Endothelial cell of umbilical vein (primary cell): Measurements from ENCODE around the gene LARP1. TPM values are rescaled to one million over a fixed set of nuclear protein-coding genes. Genes with fewer than 3 reads are reported as not detected.
"Not testable (repeated sequence)": the region's sequence is repeated elsewhere in the genome, so short reads cannot be mapped to it uniquely, and the experiment has no call there.

Experiments used
- BruUV-seq: library from RNA; stranded (reverse); fragments of 400-500 nt; replicated peaks from 2 replicates; lab custom pipeline; 2021; lab: Mats Ljungman, UMichigan
- CTCF ChIA-PET: fragments of 300-600, 350-600 bp; sonication (Branson Sonifier 250); formaldehyde crosslinking; loops from one replicate; lab custom pipeline; 2021; ENCODE audit warnings: antibody characterized with exemption, inconsistent platforms; lab: Charles Lee
- POLR2A ChIA-PET: fragments of 300-600, 350-600 bp; sonication (Branson Sonifier 250); formaldehyde crosslinking; loops from one replicate; lab custom pipeline; 2021; ENCODE audit warnings: antibody characterized with exemption, inconsistent platforms; lab: Charles Lee
- DNase-seq: peaks from one replicate; pipeline ENCODE4 v3.0.0-alpha.2; 2011; ENCODE audit warnings: low read depth, low spot score
- FAIRE-seq: peaks from 2 replicates; lab custom pipeline; 2011; peaks lifted over from hg19 to GRCh38; lab: Jason Lieb, UNC
- H2AFZ ChIP-seq: 2 replicates; pipeline ENCODE4 v1.6.0; 2012; ENCODE audit warnings: low read depth, low read length, control low read depth, inconsistent platforms
- H3K27ac ChIP-seq: 2 replicates; pipeline ENCODE4 v1.5.1; 2011; ENCODE audit warnings: low read depth, mild to moderate bottlenecking, control low read depth, low read length, moderate library complexity; ENCODE audit not compliant: insufficient read depth
- H3K27me3 ChIP-seq, 2 experiments: 2 replicates each; pipeline versions ENCODE4 v1.6.0 to v1.6.1; 2011; ENCODE audit warnings: low read length in 2 of 2, mixed read lengths in 1 of 2; ENCODE audit not compliant: control insufficient read depth in 2 of 2, insufficient read depth in 2 of 2
- H3K36me3 ChIP-seq, 2 experiments: 2 replicates in 1 of 2; 3 replicates in 1 of 2; pipeline ENCODE4 v1.5.1; 2011; ENCODE audit warnings: low read length in 2 of 2, mild to moderate bottlenecking in 1 of 2, moderate library complexity in 1 of 2; ENCODE audit not compliant: control insufficient read depth in 2 of 2, insufficient read depth in 2 of 2; ENCODE audit errors: extremely low read depth in 1 of 2
- H3K4me1 ChIP-seq: 3 replicates; pipeline ENCODE4 v1.5.1; 2011; ENCODE audit warnings: mild to moderate bottlenecking, low read length; ENCODE audit not compliant: control insufficient read depth, insufficient read depth; ENCODE audit errors: extremely low read depth
- H3K4me2 ChIP-seq: 2 replicates; pipeline ENCODE4 v1.6.1; 2011; ENCODE audit warnings: low read length, control low read depth, mixed read lengths; ENCODE audit not compliant: insufficient read depth
- H3K4me3 ChIP-seq, 3 experiments: fragments of 200-600 bp in 1 of 3; sonication (generic), shearing (Covaris generic) in 1 of 3; replicated peaks in 1 of 3; 2 replicates each; pipeline ENCODE4 v1.5.1; 2011 to 2016; ENCODE audit warnings: control low read depth in 3 of 3, low read length in 3 of 3, mild to moderate bottlenecking in 2 of 3, inconsistent platforms in 1 of 3, low read depth in 1 of 3, moderate library complexity in 1 of 3; ENCODE audit not compliant: insufficient read depth in 1 of 3
- H3K79me2 ChIP-seq: 2 replicates; pipeline ENCODE4 v1.6.0; 2012; ENCODE audit warnings: low read length, inconsistent platforms; ENCODE audit not compliant: control insufficient read depth, insufficient read depth
- H3K9ac ChIP-seq: replicated peaks from 2 replicates; pipeline ENCODE3; 2011; ENCODE audit warnings: low read length, control low read depth; ENCODE audit not compliant: insufficient read depth; ENCODE audit errors: extremely low read depth
- H3K9me1 ChIP-seq: replicated peaks from 3 replicates; pipeline ENCODE4 v1.6.0; 2011; ENCODE audit warnings: mild to moderate bottlenecking, low read length; ENCODE audit not compliant: control insufficient read depth, insufficient read depth; ENCODE audit errors: extremely low read depth
- H3K9me3 ChIP-seq: replicated peaks from 2 replicates; pipeline ENCODE4 v1.5.1; 2012; ENCODE audit warnings: low read length, inconsistent platforms; ENCODE audit not compliant: control insufficient read depth, insufficient read depth
- H4K20me1 ChIP-seq: replicated peaks from 2 replicates; pipeline ENCODE3; 2011; ENCODE audit warnings: mild to moderate bottlenecking, low read length; ENCODE audit not compliant: control insufficient read depth, insufficient read depth; ENCODE audit errors: extremely low read depth
- EZH2 ChIP-seq: IDR thresholded peaks from 2 replicates; pipeline ENCODE4 v1.6.1; 2012; ENCODE audit warnings: borderline replicate concordance, low read depth, mild to moderate bottlenecking, moderate library complexity, low read length, inconsistent platforms; ENCODE audit not compliant: severe bottlenecking
- FOS ChIP-seq: IDR thresholded peaks from 2 replicates; pipeline ENCODE4 v1.6.1; 2011; ENCODE audit warnings: mild to moderate bottlenecking, low read length, moderate library complexity, borderline replicate concordance; ENCODE audit not compliant: insufficient read depth
- GATA2 ChIP-seq: IDR thresholded peaks from 2 replicates; pipeline ENCODE4 v1.7.0; 2011; ENCODE audit warnings: low read depth, mild to moderate bottlenecking, moderate library complexity, mixed read lengths, low read length; ENCODE audit not compliant: insufficient read length, insufficient read depth
- JUN ChIP-seq: IDR thresholded peaks from 2 replicates; pipeline ENCODE4 v1.6.1; 2011; ENCODE audit warnings: borderline replicate concordance, low read depth; ENCODE audit not compliant: insufficient read length, insufficient read depth
- MYC ChIP-seq: IDR thresholded peaks from one replicate; pipeline ENCODE4 v1.6.1; 2011; ENCODE audit warnings: mild to moderate bottlenecking, low read depth, low read length
- POLR2A ChIP-seq: IDR thresholded peaks from 2 replicates; pipeline ENCODE4 v1.6.1; 2012; ENCODE audit warnings: low read depth, mild to moderate bottlenecking, control low read depth, low read length
- POLR2AphosphoS5 ChIP-seq: IDR thresholded peaks from 2 replicates; pipeline ENCODE4 v1.6.1; 2012; ENCODE audit warnings: low read depth, mild to moderate bottlenecking, control low read depth, low read length, moderate library complexity; ENCODE audit not compliant: insufficient read depth
- dilution Hi-C: fragments of 300-500 bp; cut with MboI; formaldehyde crosslinking; loops from one replicate; pipeline ENCODE4 v1.15.0; 2019; ENCODE audit warnings: low sequenced_read_pairs; ENCODE audit not compliant: extremely low pct_ligation_motif_present
- intact Hi-C: fragments of 100-400 bp; cut with micrococcal nuclease; formaldehyde crosslinking; loops from one replicate; pipeline ENCODE4 v1.10.0; 2022
- polyA plus RNA-seq, 4 experiments: library from polyadenylated mRNA; depleted of rRNA in 3 of 4; stranded (reverse) in 3 of 4; unstranded in 1 of 4; fragments of >200 nt; gene quantifications; 2 replicates each; pipeline versions ENCODE4 v1.2.1 to v1.2.3, GENCODE V29; 2011 to 2012; ENCODE audit warnings: missing spikeins in 1 of 4
- total RNA-seq: library from RNA; stranded (reverse); gene quantifications from 2 replicates; pipeline ENCODE4 v1.2.3, GENCODE V29; 2021
- TF ChIP-seq, protein P1 (sequence below), 2 donors: IDR thresholded peaks; 1 replicate in 1 of 2; 2 replicates in 1 of 2; pipeline ENCODE4 v1.5.1; 2011; ENCODE audit warnings: low read length in 2 of 2, mild to moderate bottlenecking in 2 of 2, moderate library complexity in 2 of 2, control low read depth in 1 of 2, inconsistent platforms in 1 of 2, low read depth in 1 of 2; ENCODE audit not compliant: insufficient read depth in 1 of 2; ENCODE audit errors: extremely low read depth in 1 of 2
- TF ChIP-seq, protein P2 (sequence below): IDR thresholded peaks from 2 replicates; pipeline ENCODE4 v1.6.1; 2011; ENCODE audit not compliant: insufficient read depth, insufficient read length

Gene LARP1
- total and polyA plus RNA-seq, 2 donors (not counting 3 experiments of a cell fraction or from before 2014, with no cell fraction given) = 70.4 to 252 TPM

DNA sequence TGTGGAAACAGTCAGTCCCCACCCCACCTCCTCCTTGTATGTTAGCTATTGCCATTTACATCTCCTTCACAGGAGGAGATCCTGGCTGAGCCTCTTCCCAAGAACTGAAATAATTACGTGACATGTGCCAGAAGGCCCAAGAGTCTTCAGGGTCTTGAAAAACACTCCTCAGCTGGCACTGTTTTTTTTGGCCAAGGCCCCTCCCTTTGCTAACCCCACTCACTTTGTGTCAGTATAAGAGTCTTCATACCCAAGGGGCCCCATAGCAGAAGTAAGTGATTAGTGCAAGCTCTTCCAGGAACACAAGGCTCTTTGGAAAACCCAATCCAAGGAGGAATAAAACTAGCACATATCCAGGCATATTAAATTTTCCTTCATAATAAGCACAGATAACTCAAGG lies 5.7 kb upstream of the LARP1 start:
- no peak overlapping the region for H3K9ac ChIP-seq
- peaks cover 10% of the 10 kb centered on the region for H3K4me1 ChIP-seq
- ChIA-PET CTCF (no interaction called here), POLR2A (no interaction called here)
- dilution Hi-C loops = no loop called here
- TF ChIP-seq POLR2AphosphoS5 = no peak
- TF ChIP-seq GATA2 = no peak
- no peak for TF ChIP-seq MYC
- TF ChIP-seq, protein P1, sequence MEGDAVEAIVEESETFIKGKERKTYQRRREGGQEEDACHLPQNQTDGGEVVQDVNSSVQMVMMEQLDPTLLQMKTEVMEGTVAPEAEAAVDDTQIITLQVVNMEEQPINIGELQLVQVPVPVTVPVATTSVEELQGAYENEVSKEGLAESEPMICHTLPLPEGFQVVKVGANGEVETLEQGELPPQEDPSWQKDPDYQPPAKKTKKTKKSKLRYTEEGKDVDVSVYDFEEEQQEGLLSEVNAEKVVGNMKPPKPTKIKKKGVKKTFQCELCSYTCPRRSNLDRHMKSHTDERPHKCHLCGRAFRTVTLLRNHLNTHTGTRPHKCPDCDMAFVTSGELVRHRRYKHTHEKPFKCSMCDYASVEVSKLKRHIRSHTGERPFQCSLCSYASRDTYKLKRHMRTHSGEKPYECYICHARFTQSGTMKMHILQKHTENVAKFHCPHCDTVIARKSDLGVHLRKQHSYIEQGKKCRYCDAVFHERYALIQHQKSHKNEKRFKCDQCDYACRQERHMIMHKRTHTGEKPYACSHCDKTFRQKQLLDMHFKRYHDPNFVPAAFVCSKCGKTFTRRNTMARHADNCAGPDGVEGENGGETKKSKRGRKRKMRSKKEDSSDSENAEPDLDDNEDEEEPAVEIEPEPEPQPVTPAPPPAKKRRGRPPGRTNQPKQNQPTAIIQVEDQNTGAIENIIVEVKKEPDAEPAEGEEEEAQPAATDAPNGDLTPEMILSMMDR (IDR thresholded peaks at IDR 0.05; ENCODE audit: extremely low read depth in 1 of 2, insufficient read depth in 1 of 2, low read depth in 1 of 2, low read length in 2 of 2) = no peak
- no peak for TF ChIP-seq EZH2
- TF ChIP-seq JUN = no peak
- TF ChIP-seq FOS = no peak
- TF ChIP-seq POLR2A = no peak
- TF ChIP-seq, protein P2, sequence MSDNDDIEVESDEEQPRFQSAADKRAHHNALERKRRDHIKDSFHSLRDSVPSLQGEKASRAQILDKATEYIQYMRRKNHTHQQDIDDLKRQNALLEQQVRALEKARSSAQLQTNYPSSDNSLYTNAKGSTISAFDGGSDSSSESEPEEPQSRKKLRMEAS = no peak
- H3K4me2 ChIP-seq = no peak overlapping the region
- H2AFZ ChIP-seq = no peak overlapping the region
- H3K9me1 ChIP-seq = no peaks in the 10 kb centered on the region
- intact Hi-C loops = no loop called here
- H3K9me3 ChIP-seq = no peaks in the 10 kb centered on the region
- FAIRE-seq (no peak), DNase-seq (no peak)
- H4K20me1 ChIP-seq = no peaks in the 10 kb centered on the region
- no peaks in the 10 kb centered on the region for H3K79me2 ChIP-seq
- no peak overlapping the region for H3K4me3 ChIP-seq
- no peaks in the 10 kb centered on the region for H3K36me3 ChIP-seq
- BruUV-seq = no TSS peak
- H3K27me3 ChIP-seq = no peaks in the 10 kb centered on the region
- no peak overlapping the region for H3K27ac ChIP-seq

GRCh38 chr5:154750641-154751040 lies 4.5 kb upstream of the LARP1 start:
- peaks cover 11% of the 10 kb centered on the region for H3K4me1 ChIP-seq
- POLR2A ChIA-PET, FAIRE-seq, H3K9me3 ChIP-seq, CTCF ChIA-PET, H4K20me1 ChIP-seq, dilution Hi-C loops, BruUV-seq, H3K4me2 ChIP-seq, DNase-seq, H3K4me3 ChIP-seq, H3K79me2 ChIP-seq, H3K36me3 ChIP-seq, H3K27ac ChIP-seq, H3K9ac ChIP-seq, H3K27me3 ChIP-seq, H3K9me1 ChIP-seq, H2AFZ ChIP-seq: not testable (repeated sequence)
- intact Hi-C loops = loop anchor here (10.0 kb wide), 1 partner anchor 706 kb away; no protein-coding TSS in a partner anchor
